A549 (cell line): Measurements from ENCODE around the gene SCNN1B.

Experiments
- CHD2 ChIP-seq: fragments of 150-350 bp; IDR thresholded peaks from 2 replicates; pipeline ENCODE4 v1.6.1; 2014; ENCODE audit warnings: low read length; ENCODE audit not compliant: partially characterized antibody
- CTCF ChIP-seq: fragments of >200 bp; sonication (Bioruptor Twin); formaldehyde crosslinking; IDR thresholded peaks from 3 replicates; pipeline ENCODE4 v1.5.1; 2016

GRCh38 chr16:23284584-23284983 is 17.5 kb upstream of the SCNN1B start:
- TF ChIP-seq CHD2, result no peak
- TF ChIP-seq CTCF, result no peak
